Stimulated activated CD4-positive, alpha-beta T cell treated with anti-CD3 and anti-CD28 coated beads, Interleukin-1b, Interleukin-23, amount 100 ng/mL, for 24 hours (primary cell): ENCODE results near the gene RXFP1.

ENCODE experiments used
- DNase-seq, 4 experiments: peaks; one replicate each; pipeline ENCODE4 v3.0.0-alpha.2; 2020; ENCODE audit warnings: low read depth in 4 of 4, low spot score in 1 of 4

RXFP1 gene

DNA sequence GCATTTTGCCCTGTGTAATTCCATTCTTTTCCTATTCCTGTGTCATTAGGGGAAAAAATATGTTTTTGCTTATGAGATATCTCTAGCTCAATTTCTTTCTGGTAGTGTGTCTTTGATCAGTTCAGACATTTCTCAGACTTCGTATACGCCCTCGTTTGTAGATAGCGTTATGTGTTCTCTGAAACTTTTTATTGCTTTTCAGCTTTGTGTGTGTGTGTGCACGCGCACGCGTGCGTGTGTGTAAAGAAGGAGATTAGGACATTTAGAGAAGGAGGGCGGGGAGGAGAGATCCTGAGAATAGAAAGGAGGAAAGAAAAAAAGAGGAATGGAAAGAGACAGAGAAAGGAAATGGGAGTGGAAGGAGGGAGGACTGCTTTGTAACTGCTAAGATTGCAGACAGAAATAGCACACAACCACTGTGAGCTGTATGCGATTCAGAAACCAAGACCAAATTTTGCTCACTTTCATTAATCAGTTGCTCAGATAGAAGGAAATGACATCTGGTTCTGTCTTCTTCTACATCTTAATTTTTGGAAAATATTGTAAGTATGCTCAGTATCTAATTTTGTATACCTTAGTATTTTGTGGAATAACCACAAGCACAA, at the start of gene RXFP1:
TSS of gene RXFP1 (plus strand) at position 399 of the 605 bp plus-strand sequence. CDS start at position 494, 95 bp downstream.
- DNase-seq = no peak

DNA sequence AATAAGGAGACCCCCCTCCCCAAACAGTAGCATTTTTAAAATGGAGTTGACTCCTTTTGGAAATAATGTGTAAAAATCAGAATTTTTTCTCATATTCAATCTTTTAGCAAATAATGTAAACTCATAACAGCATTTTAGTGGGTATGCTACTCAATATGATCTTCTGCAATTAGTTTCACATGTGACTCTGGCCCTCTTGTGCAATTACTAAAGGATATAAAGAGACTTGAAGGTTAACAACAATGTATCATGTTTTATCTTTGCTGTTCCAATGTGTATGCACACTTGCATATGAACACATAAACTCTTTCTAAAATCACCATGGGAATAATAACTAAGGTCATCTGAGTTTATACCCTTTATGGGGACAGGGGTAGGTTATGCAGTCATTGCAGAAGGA, 39.9 kb upstream of the RXFP1 start:
- no peak for DNase-seq

DNA sequence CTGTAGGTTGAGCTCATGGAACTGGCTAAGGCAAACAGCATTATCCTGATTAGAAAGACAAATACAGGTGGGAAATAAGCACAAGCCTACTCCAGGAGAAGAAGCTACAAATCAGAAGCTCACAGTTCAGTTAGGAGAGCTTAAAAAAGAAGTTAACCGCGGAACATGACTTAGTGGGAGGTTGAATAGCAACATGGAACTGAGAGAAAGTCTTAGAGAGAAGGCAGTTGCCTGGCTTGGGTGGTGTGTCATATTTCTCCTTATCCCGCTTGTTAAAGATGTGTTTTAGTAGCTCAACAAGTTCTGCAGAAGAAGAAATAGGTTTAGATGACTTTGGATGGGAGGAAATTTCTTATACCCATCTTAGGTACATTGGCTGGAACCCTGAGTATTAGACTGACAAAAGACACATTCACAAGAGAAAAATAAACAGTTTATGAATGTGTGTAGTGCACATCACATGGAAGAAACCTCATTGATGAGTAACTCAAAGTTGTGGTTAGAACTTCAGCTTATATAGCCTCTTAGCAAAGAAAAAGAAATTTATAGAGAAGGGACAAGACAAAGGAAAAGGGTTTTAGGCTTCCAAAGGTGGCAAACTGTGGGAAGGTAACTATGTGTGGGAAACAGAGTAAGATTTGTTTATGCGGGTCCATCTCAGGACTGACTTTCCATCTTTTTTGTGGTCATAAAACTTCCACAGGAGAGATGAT, 37.4 kb upstream of the RXFP1 start:
- no peak for DNase-seq

DNA sequence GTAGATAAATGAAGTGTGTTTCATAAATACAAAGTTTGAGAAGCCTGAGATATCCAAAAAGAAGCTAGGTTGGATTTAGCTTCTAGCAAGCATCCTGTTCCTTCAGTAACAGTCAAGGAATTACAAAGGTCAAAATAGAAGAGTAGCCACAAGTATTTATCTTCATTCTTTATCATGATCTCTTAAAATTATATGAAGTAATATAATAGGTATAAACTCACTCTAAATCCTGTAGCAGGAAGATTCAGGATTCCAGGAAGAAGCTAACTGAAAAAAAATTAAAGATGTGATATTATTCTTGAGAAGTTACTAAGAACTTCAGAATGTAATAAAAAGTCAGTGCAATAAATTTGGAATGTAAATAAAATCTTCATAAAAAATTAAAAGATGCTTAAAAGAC, 31.1 kb upstream of the RXFP1 start:
- DNase-seq = no peak

DNA sequence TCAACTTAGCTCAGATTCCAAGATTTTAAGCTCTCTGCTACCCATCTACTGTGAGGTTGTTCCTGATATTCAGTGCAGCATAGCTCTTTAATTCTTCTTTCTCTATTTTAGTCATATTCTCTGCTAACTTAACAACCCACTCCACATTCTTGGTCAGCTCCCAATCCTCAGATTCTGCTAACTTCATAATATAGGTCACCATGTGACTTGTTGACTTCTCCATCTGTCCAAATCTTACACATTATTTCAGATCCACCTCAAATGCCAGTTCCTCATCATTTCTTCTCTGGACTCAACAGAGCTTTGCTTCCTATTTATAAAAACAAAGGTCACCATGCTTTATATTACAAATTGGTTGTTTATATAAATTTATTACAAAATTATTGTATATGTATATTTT, 29.3 kb upstream of the RXFP1 start:
- no peak for DNase-seq

DNA sequence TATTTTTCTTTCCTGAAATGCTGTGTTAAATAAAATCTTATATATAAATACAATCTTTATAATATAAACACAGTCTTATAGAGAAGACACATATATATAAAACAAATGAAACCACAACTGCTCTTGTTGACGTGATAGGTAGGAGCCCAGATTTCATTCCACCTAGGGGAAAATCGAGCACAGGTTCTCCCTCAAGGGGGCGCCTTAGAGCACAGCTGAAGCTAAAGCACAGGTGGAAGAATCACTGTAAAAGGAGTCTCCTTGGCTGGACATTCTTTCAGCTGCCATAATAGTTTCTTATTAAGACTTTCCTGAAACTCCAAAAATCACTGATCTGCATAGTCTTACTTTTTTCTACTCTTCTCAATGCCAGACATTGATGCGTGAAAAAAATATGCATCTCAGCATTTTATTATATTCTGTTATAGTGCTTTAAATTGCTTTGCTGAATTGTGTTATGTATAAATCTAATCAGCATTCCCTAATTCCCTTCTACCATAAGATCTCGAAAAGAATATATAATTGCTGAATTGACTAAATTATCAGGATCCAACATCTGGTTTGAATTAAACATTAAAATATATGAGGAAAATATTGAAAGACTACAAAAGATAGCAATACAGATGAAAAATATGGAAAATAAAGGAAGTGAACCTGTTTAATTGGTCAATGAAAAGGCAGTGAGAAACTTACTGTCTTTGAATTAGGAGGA, 25.5 kb upstream of the RXFP1 start:
- peak in 2 of 4 experiments; percentile 3 to 16 for DNase-seq

DNA sequence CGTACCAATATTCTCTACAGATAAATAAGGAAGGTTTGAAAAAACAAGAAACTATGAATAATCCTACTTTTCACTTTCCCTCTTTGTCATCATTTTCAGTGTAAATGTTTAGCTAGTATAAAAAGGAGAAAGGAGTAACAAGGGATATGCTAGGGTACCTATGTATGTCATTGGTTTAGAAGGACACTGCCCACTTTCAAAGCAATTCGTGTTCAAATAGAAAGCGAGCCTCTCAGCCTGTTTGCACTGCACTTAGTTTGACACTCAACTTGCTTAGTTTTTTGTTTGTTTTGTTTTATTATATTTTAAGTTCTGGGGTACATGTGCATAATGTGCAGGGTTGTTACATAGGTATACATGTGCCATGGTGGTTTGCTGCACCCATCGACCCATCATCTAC, 21.6 kb upstream of the RXFP1 start:
- DNase-seq = no peak

DNA sequence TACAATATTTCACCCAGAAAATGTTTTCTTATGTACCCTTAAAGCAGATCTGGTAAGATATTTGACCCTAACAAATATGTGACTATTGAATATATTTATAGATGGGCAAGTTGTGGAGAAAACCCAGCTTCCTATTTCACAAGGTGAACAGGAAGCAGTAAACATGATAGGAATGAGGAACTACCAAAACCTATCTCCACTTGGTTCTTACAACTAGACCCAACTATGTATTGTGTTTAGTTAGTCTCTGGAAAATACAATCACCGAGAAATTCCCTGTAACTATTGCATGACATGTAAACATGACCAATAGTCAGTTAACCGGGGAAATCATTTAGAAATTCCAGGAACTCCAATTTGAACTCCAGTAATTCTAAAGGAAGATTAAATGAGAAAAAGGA, 8.4 kb upstream of the RXFP1 start:
- no peak for DNase-seq

DNA sequence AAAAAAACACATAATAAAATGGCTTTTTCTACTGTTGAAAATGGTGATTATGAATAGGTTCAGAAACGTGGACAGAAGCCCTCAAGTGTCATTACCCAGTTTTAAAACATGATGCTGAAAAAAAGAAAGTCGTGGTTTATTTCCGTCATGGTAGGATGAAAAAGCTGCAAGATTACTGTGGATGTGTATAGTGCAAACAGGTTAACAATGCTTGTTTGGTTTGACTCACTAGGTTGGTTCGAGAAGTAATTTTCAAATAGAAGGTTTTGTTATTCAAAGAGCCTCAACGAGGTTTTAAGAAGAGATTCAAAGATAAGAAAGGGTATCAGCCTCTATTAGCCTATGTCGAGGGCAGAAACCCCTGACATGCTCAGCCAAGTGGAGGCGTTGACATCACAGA, 2.5 kb upstream of the RXFP1 start:
- DNase-seq = no peak

DNA sequence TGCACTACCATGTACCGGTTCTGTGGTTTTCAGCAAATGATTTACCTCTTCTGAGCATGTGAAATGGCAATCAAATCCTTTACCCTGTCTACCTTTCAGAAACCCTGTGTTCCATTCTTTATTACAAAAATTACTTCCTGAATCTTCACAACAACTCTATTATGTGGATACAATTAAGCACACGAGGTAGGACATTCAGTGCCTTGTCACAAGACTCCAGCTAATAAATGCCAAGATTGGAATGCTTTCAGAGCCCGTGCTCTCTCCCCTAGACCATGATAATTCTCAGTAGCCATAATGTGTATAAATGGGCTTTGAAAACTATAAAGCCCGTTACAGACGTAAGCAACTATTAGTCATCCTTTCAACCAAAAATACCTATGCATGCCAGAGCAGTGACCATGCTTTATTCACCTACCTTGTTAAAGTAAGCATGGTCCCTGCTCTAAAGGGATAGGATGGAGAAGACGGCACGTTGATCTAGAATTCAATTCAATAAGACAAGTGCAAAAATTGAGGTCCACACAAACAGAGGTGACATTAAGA, 2.4 kb downstream of the RXFP1 start:
- no peak for DNase-seq

DNA sequence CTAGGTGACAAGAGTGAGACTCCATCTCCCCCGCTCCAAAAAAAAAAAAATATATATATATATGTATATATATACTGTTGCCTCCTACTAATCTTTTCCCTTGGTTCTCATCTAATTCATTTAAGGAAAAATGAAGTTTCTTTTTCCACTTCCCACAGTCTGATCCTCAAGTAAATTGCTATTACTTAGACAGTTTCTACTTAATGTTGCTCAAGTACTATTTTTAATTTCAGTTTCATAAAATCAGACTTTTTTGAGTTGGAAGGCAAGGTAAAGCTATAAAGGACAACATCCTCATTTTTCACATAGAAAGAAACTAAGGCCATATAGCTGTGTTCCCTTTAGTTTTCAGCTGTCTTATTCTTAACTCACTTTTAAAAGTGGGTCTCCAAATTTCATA, 5.8 kb downstream of the RXFP1 start:
- no peak for DNase-seq

DNA sequence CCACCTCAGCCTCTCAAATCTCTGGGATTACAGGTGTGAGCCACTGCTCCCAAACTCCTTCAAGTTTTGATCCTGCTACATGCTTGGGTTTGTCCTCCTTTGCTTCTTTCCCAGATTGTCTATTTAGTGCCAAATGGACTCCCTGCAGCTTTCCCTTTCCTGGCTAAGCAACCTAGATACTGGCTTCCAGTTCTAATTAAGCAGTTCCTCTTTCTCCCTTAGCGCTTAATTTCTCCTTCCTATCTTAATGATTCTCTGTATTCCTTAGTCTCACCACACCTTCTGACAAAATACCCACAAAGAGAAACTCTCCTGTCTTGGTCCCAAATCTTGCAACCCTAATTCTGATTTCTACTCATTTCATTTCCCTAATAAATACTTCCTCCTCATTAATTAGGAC, 7.8 kb downstream of the RXFP1 start:
- DNase-seq = no peak

DNA sequence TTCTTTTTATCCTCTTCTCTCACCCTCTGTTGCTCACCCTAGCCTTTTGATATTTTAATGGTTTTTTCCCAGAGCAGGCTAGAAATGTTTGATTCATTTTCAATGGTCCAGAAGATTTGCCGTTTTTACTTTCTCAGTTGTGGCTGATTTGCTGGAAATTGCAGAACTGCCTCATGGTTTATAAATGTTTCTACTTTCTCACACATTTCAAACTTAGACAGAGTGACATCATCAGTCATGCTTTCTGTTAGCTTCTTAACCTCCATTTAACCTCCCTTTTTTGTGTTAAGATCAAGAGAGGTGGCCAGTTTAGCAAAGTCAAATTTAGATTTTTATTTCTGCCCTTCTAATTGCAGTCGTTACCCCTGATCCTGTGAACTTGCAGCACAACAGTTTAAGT, 8.7 kb downstream of the RXFP1 start:
- DNase-seq = no peak

DNA sequence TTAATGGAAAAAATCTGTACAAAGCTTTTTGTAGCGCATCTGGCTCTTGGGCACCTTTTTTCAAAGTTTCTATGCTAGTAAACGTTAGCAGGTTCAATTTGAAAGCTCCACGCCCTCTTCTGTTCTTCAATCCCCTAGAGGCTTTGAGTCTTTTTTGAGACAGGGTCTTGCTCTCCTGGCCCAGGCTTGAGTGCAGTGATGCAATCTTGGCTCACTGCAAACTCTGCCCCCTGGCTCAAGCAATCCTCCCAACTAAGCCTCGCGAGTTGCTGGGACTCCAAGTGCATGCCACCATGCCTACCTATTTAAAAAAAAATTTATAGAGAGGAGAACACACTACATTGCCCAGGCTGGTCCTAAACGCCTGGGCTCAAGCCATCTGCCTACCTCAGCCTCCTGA, 9.2 kb downstream of the RXFP1 start:
- no peak for DNase-seq

DNA sequence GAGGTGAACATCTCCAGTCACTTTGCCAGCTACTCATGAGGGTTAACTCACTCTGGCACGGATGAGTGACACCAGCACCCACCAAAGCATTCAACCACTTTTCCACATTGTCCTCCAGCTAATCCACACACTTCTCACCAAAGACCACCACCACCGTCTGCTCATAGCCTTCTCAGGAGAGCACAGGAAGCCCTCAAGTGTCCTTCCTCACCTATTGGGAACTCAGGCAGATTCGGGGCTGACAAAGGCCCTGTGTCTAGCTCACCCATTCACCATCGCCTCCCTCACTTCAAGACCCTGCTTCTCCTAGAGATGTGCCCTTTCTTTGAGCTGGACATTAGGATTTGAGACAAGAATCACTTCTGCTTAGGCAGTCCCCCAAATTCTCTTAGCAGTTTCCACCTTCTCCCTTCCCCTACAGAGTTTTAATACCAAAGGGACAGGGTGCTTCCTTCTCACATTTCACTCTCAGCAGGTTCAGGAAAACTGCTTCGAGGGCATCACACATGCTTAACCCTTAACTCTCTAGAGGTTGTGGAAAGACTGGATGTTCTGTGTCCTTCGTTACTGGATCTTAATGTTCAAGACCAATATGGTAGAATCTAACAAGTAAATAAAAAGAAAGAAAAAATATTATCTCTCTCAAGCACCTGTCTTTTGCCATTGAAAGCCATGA, 11.0 kb downstream of the RXFP1 start:
- DNase-seq = no peak

DNA sequence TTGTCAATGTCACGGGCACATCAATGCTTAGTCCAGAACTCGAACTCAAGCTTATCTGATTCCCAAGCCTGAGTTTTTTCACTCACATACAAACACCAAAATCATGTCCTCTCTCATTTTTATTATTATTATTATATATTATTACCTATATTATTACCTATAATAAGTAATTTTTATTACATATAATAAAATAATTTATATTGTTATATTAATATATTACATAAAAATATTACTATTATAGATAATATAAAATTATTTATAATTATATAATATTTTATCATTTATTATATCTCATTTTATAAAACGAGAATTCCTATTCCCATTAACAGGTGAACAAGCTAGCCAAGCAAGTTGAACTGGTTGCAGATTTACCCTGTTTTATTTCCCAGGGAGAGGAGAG, 13.0 kb downstream of the RXFP1 start:
- DNase-seq = no peak

DNA sequence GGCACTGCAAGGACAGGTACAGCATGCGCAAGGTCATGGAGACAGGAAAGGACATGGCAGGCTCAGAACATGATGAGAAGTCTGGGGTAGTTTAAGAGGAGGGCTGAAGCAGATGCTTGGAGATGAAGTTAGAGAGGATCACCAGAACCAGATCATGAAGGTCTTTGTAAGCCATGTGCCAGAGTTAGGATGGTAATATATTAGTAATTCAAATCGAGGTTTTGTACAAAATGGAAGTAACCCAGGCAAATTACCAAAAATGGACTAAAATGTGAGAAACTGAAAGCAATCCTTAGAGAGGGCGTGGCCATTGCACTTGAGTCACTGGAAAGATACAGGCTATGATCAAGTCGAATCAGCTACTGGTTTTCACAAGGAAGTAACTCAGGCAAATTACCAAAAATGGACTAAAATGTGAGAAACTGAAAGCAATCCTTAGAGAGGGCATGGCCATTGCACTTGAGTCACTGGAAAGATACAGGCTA, 13.5 kb downstream of the RXFP1 start:
- no peak for DNase-seq

DNA sequence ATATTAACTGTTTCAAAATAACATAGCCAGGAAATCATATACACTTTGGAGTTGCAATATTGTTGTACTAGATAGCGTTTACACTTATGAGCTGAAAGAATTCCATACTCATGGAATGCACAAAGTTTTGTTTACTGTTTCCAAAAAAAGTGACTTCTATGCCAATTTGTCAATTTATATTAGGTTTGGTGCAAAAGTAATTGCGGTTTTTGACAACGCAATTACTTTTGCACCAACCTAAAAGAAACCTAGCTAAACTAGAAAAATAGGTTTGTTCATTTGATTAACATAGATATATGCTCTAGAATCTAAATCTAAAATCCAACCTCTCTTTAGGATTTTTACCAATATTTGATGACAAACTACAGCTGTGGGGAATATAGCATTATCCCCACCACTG, 15.2 kb downstream of the RXFP1 start:
- no peak for DNase-seq

DNA sequence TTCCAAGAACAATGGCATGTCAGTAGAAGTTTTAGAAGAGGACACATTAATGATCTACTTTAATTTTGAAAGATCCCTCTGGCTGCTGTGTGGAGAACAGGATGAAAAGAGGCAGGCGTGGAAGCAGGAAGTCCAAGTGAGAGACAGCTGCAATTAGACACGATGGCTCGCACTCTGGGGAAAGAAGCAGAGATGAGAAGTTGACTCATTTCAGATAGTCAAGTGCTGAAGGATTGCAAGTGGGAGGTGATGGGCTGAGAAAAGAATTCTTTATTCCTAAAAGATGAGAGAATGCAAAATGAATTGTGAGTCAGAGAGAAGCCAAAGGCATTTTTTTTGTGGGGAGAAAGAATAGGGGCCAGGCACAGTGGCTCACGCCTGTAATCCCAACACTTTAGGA, 16.5 kb downstream of the RXFP1 start:
- DNase-seq = no peak

DNA sequence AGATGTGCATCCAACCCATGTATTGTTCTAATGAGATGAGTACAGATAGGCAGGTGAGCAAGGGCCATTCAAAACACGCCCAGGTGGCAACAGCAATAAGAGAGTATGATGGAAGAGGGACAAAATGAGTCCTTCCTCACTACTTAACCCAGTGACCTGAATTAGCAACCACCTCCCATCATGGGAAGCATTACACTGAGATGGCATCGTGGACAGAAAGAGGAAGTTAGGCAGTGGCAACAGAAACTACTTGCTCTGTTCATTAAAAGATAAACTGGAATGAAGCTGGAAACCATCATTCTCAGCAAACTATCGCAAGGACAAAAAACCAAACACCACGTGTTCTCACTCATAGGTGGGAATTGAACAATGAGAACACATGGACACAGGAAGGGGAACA, 17.2 kb downstream of the RXFP1 start:
- DNase-seq = no peak

DNA sequence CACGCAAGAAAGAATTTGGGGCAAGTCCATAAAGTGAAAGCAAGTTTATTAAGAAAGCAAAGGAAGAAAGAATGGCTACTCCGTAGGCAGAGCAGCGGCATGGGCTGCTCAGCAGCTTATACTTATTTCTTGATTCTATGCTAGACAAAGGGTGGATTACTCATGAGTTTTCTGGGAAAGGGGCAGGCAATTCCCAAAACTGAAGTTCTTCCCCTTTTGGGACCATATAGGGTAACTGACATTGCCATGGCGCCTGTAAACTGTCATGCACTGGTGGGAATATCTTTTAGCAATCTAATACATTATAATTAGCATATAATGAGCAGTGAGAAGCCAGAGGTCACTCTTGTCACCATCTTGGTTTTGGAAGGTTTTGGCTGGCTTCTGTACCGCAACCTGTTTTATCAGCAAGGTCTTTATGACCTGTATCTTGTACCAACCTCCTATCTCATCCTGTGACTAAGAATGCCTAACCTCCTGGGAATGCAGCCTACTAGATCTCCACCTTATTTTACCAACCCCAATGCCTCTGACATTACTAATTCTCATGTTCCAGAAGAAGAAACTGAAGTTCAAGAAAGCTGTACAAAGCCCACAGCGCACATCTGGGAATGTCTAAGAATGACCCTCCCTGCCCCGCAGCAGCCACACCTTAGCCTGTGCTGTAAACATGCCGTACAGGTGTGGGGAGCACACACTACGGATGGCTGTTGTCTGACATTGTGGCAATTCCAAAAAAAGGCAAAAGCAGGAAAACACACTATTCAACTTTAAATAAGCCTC, 18.6 kb downstream of the RXFP1 start:
- DNase-seq = no peak
